ENCODE data around the gene ACTRT2. TPM values are rescaled to one million over a fixed set of nuclear protein-coding genes. Genes with fewer than 3 reads are reported as not detected.

Gene ACTRT2
- total RNA-seq, 1 experiment from 2014 or later: not detected

GRCh38 chr1:3014050-3014440, 7.2 kb upstream of the ACTRT2 start:
- Histone ChIP-seq H3K4me3 (ENCODE audit: low read length) (no peak overlapping the region), H3K4me1 (ENCODE audit: insufficient read depth, low read length) (no peaks in the 10 kb centered on the region), H3K36me3 (ENCODE audit: low read depth, low read length) (no peaks in the 10 kb centered on the region), H2AFZ (ENCODE audit: low read length) (no peak overlapping the region), H3K27me3 (ENCODE audit: low read length) (peaks cover 79% of the 10 kb centered on the region), H3F3A (ENCODE audit: low read length, unreplicated experiment) (no peaks in the 10 kb centered on the region), H3K4me2 (ENCODE audit: low read length) (no peak overlapping the region), H3K9me2 (replicated peaks; ENCODE audit: low read length) (no peaks in the 10 kb centered on the region), H3K79me2 (ENCODE audit: low read length) (no peaks in the 10 kb centered on the region), H3K9me3 (ENCODE audit: low read length) (no peaks in the 10 kb centered on the region), H3K27ac (ENCODE audit: low read length) (no peak overlapping the region), H3K9ac (ENCODE audit: low read length) (no peak overlapping the region), H4K20me1 (ENCODE audit: low read length) (no peaks in the 10 kb centered on the region)
- intact Hi-C loops (cut with micrococcal nuclease): no loop called here
- CTCF ChIA-PET: no interaction called here
- BruUV-seq (replicated peaks): no TSS peak
- POLR2A ChIA-PET (ENCODE audit: unreplicated experiment): no interaction called here
- no peak for DNase-seq
- no peak for ATAC-seq
- TF ChIP-seq CTCF (conservative IDR thresholded peaks at IDR 0.05; ENCODE audit: low read depth, low read length) (no peak), EZH2phosphoT487 (IDR thresholded peaks at IDR 0.05; ENCODE audit: borderline replicate concordance, low read length) (no peak), EZH2 (IDR thresholded peaks at IDR 0.05; ENCODE audit: low read length, unreplicated experiment) (no peak)

- no peak overlapping the region for H3K9ac ChIP-seq (ENCODE audit: low read length)
- POLR2A ChIA-PET (ENCODE audit: unreplicated experiment): no interaction called here
These were observed 6.6 kb upstream of the ACTRT2 start for GRCh38 chr1:3014443-3015268.

More at GRCh38 chr1:3014443-3015268, 6.6 kb upstream of the ACTRT2 start:
- H3K27ac ChIP-seq (ENCODE audit: low read length): no peak overlapping the region
- no peaks in the 10 kb centered on the region for H3K4me1 ChIP-seq (ENCODE audit: insufficient read depth, low read length)
- H4K20me1 ChIP-seq (ENCODE audit: low read length): no peaks in the 10 kb centered on the region
- no peaks in the 10 kb centered on the region for H3K9me2 ChIP-seq (replicated peaks; ENCODE audit: low read length)
- intact Hi-C loops (cut with micrococcal nuclease): no loop called here
- no peaks in the 10 kb centered on the region for H3F3A ChIP-seq (ENCODE audit: low read length, unreplicated experiment)
- ATAC-seq (no peak), DNase-seq (no peak)
- H3K9me3 ChIP-seq (ENCODE audit: low read length): no peaks in the 10 kb centered on the region
- no peaks in the 10 kb centered on the region for H3K79me2 ChIP-seq (ENCODE audit: low read length)
- TF ChIP-seq EZH2phosphoT487 (IDR thresholded peaks at IDR 0.05; ENCODE audit: borderline replicate concordance, low read length): no peak
- no peak for TF ChIP-seq CTCF (conservative IDR thresholded peaks at IDR 0.05; ENCODE audit: low read depth, low read length)
- no peak for TF ChIP-seq EZH2 (IDR thresholded peaks at IDR 0.05; ENCODE audit: low read length, unreplicated experiment)
- no peaks in the 10 kb centered on the region for H3K36me3 ChIP-seq (ENCODE audit: low read depth, low read length)
- no peak overlapping the region for H3K4me3 ChIP-seq (ENCODE audit: low read length)
- peaks cover 85% of the 10 kb centered on the region for H3K27me3 ChIP-seq (ENCODE audit: low read length)
- H2AFZ ChIP-seq (ENCODE audit: low read length): no peak overlapping the region
- no TSS peak for BruUV-seq (replicated peaks)
- CTCF ChIA-PET: no interaction called here
- H3K4me2 ChIP-seq (ENCODE audit: low read length): no peak overlapping the region

Measured in PC-3 (cell line).